ENCODE measurements around the gene CD40. TPM values are rescaled to one million over a fixed set of nuclear protein-coding genes. Genes with fewer than 3 reads are reported as not detected.

The CD40 gene
- total and polyA plus RNA-seq, 2 of the 8 experiments (the other 6 are each of a cell fraction or from before 2014, with no cell fraction given): 14.5 to 18.8 TPM

DNA sequence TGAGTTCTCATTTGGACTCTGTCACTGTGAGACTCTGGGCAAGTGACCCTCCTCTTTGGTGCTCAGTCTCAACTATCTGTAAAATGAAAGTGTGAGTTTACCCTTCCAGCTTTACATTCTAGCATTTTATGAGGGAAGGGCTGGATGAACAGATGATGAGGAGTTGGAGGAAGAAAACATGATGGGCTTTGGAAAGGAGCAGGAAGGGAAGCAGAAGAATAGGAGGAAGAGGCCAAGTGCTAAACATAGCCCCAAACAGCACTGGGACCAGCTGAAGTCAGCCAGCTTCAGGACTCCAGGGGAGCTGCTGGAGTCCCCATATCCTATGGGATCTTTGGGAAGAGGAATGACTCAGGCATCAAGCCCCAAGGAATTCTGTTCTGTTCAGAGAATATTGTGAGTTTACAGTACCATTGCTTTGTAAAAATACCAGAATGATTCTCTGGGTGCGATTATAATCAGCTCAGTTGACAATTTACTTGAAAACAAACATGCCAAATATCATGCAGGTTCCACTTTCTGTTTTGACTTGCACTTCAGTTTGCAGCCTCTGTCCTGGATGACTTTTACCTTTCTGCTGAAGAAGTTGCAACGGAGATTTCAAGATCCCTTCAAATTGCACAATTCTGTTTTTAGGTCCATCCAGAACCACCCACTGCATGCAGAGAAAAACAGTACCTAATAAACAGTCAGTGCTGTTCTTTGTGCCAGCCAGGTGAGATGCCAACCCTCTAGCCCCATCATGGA lies 3.2 kb downstream of the CD40 start:
- no peak overlapping the region for H3K56ac ChIP-seq (replicated peaks; ENCODE audit: insufficient read length, low read depth, low read length)
- no peak overlapping the region for H3K18ac ChIP-seq (ENCODE audit: extremely low read depth, low read length)
- H4K5ac ChIP-seq (ENCODE audit: insufficient read length, low read depth, low read length): no peak overlapping the region
- no peak for DNase-seq (ENCODE audit: low read depth in 1 of 2, low spot score in 2 of 2)
- H3K23ac ChIP-seq (ENCODE audit: insufficient read length): no peak overlapping the region
- H3K4me1 ChIP-seq (replicated peaks in 1 of 4; ENCODE audit: control insufficient read depth in 3 of 4, insufficient read depth in 4 of 4, low read length in 3 of 4): peaks cover 0 to 3% (median 0%) of the 10 kb centered on the region in 4 experiments; a peak in 2 of 7 replicates
- H2BK20ac ChIP-seq (ENCODE audit: low read length): no peak overlapping the region
- TF ChIP-seq SAP30 (IDR thresholded peaks at IDR 0.05; ENCODE audit: insufficient read depth, insufficient replicate concordance, low read length): no peak
- TF ChIP-seq FOSL1 (IDR thresholded peaks at IDR 0.05; ENCODE audit: insufficient read depth, low read depth, low read length): no peak
- no peak for TF ChIP-seq RXRA (IDR thresholded peaks at IDR 0.05; ENCODE audit: insufficient read depth, low read depth, low read length)
- TF ChIP-seq ASH2L (IDR thresholded peaks at IDR 0.05; ENCODE audit: low read length): no peak
- TF ChIP-seq SIN3A (conservative IDR thresholded peaks at IDR 0.05 in 1 of 2, IDR thresholded peaks at IDR 0.05 in 1 of 2; ENCODE audit: low read depth in 1 of 2, low read length in 2 of 2): no peak
- TF ChIP-seq SP1 (IDR thresholded peaks at IDR 0.05; ENCODE audit: low read depth, low read length): no peak
- H3K36me3 ChIP-seq (ENCODE audit: control insufficient read depth in 2 of 4, insufficient read depth in 4 of 4, low read length in 3 of 4): peaks cover 0 to 12% (median 5%) of the 10 kb centered on the region in 4 experiments; a peak in 5 of 8 replicates
- H3K14ac ChIP-seq (ENCODE audit: insufficient read length): no peak overlapping the region
- no peak for FAIRE-seq
- H3K9me3 ChIP-seq (ENCODE audit: insufficient read depth in 2 of 2, low read depth in 1 of 2, low read length in 1 of 2): no peaks in the 10 kb centered on the region
- H3K27me3 ChIP-seq (replicated peaks in 1 of 4; ENCODE audit: control insufficient read depth in 3 of 4, extremely low read depth in 1 of 4, insufficient read depth in 3 of 4, low read length in 3 of 4): peaks cover 0 to 12% (median 5%) of the 10 kb centered on the region in 4 experiments; a peak in 5 of 7 replicates
- H4K8ac ChIP-seq (ENCODE audit: extremely low read depth, insufficient read depth, low read length): no peak overlapping the region
- H3K9ac ChIP-seq (replicated peaks in 1 of 4; ENCODE audit: extremely low read depth in 1 of 4, low read depth in 3 of 4, low read length in 3 of 4): no peak overlapping the region
- no peak overlapping the region for H2BK120ac ChIP-seq (replicated peaks; ENCODE audit: low read depth, low read length)
- no peak overlapping the region for H3K4me2 ChIP-seq (ENCODE audit: insufficient read depth in 1 of 2, low read depth in 2 of 2, low read length in 2 of 2)
- H2AK5ac ChIP-seq (ENCODE audit: low read depth, low read length): no peak overlapping the region
- H2AFZ ChIP-seq (ENCODE audit: low read length): no peak overlapping the region
- H3K4me3 ChIP-seq (ENCODE audit: extremely low read depth in 1 of 4, insufficient read depth in 2 of 4, low read depth in 3 of 4, low read length in 4 of 4): no peak overlapping the region
- H2BK12ac ChIP-seq (ENCODE audit: low read depth, low read length): no peak overlapping the region
- no peak overlapping the region for H2BK5ac ChIP-seq (ENCODE audit: low read depth, low read length)
- ChIA-PET POLR2A (ENCODE audit: partially characterized antibody) (no interaction called here), CTCF (ENCODE audit: partially characterized antibody) (interaction anchor here (1.4 to 6.8 kb wide), 3 partner anchors 10 to 99 kb away, joined by 3 to 60 read pairs (median 7); no protein-coding TSS in a partner anchor)
- WGBS, 2 experiments (ENCODE audit: extremely low coverage in 1 of 2, insufficient coverage in 1 of 2, insufficient read length in 1 of 2, insufficient replicate concordance in 2 of 2, low coverage in 1 of 2, low lambda C conversion rate in 2 of 2, missing lambda C conversion rate in 1 of 2): 95% methylated on average over 2 of the region's 2 CpGs; no CpG with 5 or more reads in 1 of the 2 experiments
- H3K23me2 ChIP-seq (ENCODE audit: low read depth, low read length): peaks cover 8% of the 10 kb centered on the region; the same call in 1 of the 2 replicates
- H3K79me1 ChIP-seq (ENCODE audit: low read depth, low read length): no peaks in the 10 kb centered on the region
- peaks cover 0 to 2% of the 10 kb centered on the region in 2 experiments; a peak in 1 of 4 replicates for H3K79me2 ChIP-seq (ENCODE audit: control insufficient read depth in 1 of 2, insufficient read depth in 2 of 2, low read length in 2 of 2)
- H4K91ac ChIP-seq (replicated peaks; ENCODE audit: insufficient read length, low read length): no peak overlapping the region
- H2BK15ac ChIP-seq (ENCODE audit: low read length): no peak overlapping the region
- no peak overlapping the region for H3K27ac ChIP-seq (ENCODE audit: low read depth, low read length)
- H3K4ac ChIP-seq (replicated peaks; ENCODE audit: insufficient read length, low read depth, low read length): no peak overlapping the region
- H4K20me1 ChIP-seq (replicated peaks in 1 of 2; ENCODE audit: control insufficient read depth in 1 of 2, insufficient read depth in 2 of 2, low read length in 2 of 2): no peaks in the 10 kb centered on the region

Data from H1 (cell line).